ENCODE measurements around the gene BCL2L12.

DNA sequence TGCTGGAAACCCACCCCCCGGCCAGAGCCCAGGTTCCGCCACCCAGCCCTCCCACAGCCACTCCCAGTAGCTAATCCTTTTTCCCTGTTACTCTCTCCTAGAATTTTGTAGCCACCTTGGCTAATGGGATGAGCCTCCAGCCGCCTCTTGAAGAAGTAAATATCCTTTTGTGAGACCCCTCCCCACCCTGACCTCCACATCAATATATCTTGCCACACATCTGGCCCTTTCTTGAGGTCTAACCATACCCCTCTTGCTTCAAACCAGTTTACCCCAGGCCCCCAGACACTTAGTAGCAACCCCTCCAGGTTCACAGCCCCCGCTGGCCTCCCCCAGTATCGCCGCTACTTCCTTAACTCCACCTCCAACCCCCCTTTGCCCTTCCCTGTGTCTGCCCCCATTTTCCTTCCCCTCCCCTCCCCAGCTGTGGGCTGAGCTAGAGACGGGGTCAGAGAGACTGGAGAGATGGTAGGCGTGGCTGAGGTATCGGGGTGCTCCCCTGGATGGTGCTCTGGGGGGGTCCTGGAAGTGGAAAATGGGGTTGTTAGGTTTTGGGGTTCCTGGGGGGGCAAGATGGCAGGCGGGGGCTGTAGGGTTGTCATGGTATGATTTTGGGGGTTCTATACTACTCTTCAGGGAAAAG is 14.2 kb downstream of the BCL2L12 start:
- TF ChIP-seq, protein P1, sequence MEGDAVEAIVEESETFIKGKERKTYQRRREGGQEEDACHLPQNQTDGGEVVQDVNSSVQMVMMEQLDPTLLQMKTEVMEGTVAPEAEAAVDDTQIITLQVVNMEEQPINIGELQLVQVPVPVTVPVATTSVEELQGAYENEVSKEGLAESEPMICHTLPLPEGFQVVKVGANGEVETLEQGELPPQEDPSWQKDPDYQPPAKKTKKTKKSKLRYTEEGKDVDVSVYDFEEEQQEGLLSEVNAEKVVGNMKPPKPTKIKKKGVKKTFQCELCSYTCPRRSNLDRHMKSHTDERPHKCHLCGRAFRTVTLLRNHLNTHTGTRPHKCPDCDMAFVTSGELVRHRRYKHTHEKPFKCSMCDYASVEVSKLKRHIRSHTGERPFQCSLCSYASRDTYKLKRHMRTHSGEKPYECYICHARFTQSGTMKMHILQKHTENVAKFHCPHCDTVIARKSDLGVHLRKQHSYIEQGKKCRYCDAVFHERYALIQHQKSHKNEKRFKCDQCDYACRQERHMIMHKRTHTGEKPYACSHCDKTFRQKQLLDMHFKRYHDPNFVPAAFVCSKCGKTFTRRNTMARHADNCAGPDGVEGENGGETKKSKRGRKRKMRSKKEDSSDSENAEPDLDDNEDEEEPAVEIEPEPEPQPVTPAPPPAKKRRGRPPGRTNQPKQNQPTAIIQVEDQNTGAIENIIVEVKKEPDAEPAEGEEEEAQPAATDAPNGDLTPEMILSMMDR (tag by site-specific recombination; IDR thresholded peaks at IDR 0.05): no peak
- TF ChIP-seq SP2 (tag by site-specific recombination; IDR thresholded peaks at IDR 0.05) (no peak), ZBTB1 (tag by site-specific recombination; IDR thresholded peaks at IDR 0.05) (no peak), EGR2 (tag by site-specific recombination; IDR thresholded peaks at IDR 0.05; ENCODE audit: low read depth) (no peak), GLI4 (tag by site-specific recombination; IDR thresholded peaks at IDR 0.05) (no peak), YY1 (tag by site-specific recombination; IDR thresholded peaks at IDR 0.05) (no peak), ZNF175 (tag by site-specific recombination; IDR thresholded peaks at IDR 0.05) (no peak), TRIM28 (IDR thresholded peaks at IDR 0.05; ENCODE audit: borderline replicate concordance, low read length) (no peak)
- TF ChIP-seq, protein P2, sequence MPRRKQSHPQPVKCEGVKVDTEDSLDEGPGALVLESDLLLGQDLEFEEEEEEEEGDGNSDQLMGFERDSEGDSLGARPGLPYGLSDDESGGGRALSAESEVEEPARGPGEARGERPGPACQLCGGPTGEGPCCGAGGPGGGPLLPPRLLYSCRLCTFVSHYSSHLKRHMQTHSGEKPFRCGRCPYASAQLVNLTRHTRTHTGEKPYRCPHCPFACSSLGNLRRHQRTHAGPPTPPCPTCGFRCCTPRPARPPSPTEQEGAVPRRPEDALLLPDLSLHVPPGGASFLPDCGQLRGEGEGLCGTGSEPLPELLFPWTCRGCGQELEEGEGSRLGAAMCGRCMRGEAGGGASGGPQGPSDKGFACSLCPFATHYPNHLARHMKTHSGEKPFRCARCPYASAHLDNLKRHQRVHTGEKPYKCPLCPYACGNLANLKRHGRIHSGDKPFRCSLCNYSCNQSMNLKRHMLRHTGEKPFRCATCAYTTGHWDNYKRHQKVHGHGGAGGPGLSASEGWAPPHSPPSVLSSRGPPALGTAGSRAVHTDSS (tag by site-specific recombination; IDR thresholded peaks at IDR 0.05): no peak
- TF ChIP-seq, protein P3, sequence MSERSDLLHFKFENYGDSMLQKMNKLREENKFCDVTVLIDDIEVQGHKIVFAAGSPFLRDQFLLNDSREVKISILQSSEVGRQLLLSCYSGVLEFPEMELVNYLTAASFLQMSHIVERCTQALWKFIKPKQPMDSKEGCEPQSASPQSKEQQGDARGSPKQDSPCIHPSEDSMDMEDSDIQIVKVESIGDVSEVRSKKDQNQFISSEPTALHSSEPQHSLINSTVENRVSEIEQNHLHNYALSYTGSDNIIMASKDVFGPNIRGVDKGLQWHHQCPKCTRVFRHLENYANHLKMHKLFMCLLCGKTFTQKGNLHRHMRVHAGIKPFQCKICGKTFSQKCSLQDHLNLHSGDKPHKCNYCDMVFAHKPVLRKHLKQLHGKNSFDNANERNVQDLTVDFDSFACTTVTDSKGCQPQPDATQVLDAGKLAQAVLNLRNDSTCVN (tag by site-specific recombination; optimal IDR thresholded peaks at IDR 0.05): no peak
